GM21526 (cell line): ENCODE measurements around the gene MANF.

ENCODE experiments used
- ATAC-seq: cut with Tn5 transposase; IDR thresholded peaks from one replicate; pipeline ENCODE4 v1.9.1; 2021; ENCODE audit warnings: moderate library complexity; ENCODE audit not compliant: unreplicated experiment, low FRiP score

MANF gene

GRCh38 chr3:51422211-51422610, 37.1 kb downstream of the MANF start:
- no peak for ATAC-seq

DNA sequence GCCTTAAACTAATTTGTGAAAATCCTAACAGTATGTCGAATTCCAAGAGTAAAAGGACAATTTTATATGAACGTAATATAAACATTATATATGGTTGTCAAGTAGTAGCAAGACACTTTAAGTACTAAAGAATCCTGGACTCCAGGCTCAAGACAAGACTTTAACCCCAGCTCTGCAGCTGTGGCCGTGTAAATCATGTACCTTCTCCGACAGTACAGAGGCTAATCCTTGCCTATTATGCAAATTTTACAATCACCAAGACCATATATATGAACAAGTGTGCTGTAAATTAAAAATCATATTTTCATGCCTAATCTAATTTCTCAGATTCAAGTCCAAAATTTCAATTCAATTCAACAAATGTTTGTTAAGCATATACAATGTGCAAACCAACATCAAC, 41.8 kb downstream of the MANF start:
- no peak for ATAC-seq

DNA sequence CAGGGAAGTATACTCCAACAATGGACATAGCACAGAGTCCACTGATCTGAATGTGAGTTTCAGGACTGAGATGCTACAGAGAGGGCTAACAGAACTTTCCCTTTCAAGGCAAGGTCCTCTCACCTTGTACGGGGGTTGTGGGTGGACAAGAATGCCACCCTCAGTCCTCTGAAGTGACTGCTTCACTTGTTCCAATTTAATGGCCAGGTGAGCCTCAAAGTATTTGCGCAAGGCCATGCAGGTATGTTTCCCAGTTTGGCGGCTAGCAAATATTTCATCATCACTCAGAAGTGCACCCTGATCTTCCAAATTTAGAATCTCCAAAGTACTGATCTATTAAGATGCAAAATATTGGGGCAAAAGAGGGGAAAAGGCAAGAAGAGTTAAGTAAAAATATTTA, 44.0 kb downstream of the MANF start:
- ATAC-seq: no peak

DNA sequence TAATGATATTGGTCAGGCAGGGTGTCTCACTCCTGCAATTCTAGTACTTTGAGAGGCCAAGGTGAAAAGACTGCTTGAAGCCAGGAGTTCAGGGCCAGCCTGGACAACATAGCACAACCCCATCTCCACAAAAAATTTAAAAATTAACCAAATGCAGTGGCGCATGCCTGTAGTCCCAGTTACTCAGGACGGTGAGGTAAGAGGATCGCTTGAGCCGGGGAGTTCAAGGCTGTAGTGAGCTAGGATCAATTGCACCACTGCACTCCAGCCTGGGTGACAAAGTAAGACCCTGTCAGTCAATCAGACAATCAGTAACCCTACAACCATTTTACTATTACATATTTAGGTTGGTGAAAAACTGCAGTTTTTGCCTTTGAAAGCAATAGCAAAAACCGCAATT, 49.0 kb downstream of the MANF start:
- ATAC-seq: no peak

DNA sequence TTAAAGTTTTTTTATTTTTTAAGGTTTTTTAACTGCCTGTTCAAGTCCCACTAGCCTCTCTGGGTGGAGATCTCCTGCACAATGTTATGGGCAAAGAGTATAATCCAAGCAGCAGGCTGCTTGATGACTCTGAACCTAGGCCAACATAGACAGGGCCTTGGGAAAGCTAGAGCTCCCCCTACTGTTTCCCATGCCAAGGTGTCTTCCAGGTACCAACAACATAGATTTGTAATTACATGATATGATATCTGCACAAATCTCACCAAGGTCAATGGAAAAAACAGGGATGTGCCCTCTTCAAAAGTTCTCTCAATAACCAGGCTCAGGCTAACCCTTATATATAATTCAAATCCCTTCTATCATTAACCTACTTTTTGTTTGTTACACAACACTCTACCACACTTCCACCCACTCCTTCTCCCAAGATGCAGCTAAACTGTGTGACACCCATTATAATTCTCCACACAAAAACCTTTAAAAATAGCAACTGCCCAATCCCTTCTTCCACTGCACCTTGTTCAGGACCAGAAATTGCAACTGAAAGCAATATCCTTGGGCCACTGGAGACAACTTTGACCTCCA, 49.7 kb downstream of the MANF start:
- ATAC-seq: no peak

GRCh38 chr3:51436998-51437639, 52.0 kb downstream of the MANF start:
- no peak for ATAC-seq
